SKM-1 (cell line): ENCODE data around the gene COX7A1.
A peak's percentile ranks its signal among the peaks of the same experiment; 100 is the strongest.
"Not testable (repeated sequence)": the region's sequence is repeated elsewhere in the genome, so short reads cannot be mapped to it uniquely, and the experiment has no call there.

Experiments used
- DNase-seq: peaks from one replicate; lab custom pipeline; 2025; ENCODE audit not compliant: unreplicated experiment; lab: John Stamatoyannopoulos, UW

Gene COX7A1

DNA sequence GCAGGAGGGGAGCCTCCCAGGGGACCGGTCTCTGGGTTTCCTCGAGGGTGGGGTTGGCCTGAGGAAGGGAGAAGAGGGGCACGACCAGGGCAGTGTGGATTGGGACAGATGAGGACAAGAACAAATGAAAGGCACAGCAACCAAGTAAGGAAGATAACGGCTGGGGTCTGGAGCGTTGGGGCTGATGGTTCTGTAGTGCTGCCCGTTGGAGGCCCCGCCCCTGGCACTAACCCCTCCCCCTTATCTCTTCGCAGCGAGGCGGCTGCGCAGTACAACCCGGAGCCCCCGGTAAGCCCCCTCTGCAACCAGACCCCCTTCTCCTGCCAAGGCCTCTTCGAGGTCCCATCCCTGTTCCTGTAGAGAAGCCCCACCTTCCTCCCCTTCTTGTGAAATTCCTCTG lies 10.2 kb downstream of the COX7A1 start:
- DNase-seq = no peak

DNA sequence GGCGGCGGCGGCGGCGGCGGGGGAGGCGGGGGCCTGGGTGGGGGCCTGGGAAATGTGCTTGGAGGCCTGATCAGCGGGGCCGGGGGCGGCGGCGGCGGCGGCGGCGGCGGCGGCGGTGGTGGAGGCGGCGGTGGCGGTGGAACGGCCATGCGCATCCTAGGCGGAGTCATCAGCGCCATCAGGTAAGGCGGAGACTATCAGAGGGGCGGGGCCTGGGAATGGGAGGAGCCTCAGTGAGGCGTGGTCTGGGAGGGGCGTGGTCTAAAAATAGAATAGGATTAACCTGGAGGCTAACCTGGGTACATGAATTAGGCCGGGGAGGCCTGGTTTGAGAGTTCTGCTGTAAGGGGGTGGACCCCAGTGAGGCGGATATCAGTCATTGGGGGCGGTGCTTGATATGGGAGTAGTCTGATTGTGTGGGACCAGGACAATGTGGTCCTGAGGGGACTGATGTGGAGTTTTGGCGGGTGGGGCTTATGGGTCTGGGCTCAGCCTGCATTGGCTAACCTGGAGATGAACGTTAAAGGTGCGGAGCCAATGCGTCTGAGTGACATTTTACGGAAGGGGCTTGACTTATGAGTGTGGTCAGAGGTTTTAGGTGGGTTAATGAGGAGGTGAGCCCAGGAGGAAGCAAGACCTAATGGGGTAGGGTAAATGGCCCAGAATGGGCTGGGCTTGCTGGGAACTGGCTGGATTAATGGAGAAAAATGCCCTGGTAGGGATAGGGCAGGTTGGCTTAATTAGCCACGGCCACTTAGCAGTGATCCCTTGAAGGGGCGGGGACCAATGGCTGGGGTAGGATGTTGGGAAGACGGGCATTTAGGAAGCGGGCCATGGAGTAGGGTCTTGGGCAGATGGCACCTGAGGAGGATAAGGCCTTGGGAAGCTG lies 11.0 kb downstream of the COX7A1 start:
- DNase-seq = peak; percentile 69

DNA sequence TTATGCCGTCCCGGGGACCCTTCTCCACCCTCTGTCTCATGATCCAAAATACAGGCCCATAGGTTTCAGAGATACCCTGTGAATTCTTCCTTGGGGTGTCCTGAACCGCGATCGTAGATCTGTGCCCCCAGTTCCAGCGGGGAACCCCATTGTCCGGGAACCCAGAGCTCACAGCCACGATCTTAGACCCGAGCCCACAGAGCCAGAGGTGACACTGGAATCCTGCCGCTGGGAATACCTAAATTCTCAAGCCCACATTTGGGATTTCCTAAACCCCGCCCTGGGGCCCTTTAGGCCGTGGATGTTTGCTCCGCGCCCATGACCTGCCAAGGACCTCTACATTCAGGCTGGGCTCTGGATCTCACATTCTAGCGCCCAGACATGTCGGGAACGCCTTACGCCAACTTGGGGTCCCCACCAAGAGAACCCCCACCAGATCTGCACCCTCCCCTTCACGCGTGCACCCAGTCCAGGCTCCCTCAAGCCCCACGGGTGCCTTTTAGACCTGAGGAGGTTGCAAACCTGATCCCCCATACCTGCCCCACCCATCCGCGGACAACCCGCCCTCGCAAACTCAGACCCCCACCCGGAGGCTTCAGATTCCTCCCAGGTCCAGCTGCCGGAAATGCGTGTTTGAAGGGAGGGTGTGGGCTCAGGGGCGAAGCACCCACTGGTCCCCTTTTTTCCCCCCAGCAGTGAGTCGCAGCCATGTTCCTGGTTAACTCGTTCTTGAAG lies 11.8 kb downstream of the COX7A1 start:
- DNase-seq = no peak

DNA sequence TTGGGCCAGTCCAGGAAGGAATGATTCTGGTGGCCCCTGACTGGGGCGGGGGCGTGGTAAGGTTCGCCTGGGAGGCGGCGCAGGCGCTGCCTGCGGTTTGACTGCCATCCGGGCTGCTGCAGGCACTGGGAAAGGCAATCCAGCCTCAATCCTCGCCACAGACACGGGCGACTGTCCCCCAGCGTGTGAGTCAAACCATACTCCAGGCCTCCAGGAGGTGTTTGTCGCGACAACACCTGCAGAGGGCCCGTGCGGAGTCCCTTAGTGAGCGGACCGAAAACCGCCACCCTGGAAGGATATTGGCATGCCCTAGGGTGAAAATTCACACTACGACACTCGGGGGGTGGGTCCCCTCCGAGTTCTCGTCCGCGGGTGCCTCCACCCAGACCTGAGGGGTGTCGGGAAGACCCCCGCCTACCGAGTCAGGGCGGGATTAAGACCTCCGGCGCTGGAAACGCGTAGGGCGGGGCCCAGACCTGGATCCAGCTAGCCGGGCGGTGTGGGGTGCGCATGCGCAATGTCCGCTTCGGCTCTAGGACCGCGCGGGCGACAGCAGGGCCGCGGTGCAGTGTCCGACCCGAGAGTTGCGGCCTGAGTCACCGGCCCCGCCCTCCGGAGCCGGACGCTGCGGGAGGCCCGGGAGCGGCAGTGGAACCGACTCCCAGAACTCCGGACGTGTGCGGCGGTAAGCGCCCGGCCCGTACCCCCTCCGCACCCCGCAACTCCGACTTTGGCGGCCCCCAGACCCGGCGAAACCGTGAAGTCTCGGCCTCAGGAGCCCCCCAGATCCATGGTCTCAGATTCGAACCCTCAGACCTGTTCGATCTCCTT lies 12.6 kb downstream of the COX7A1 start, which contains the start of gene CAPNS1:
Gene CAPNS1, plus strand, starts transcription at position 594 of the 831 bp plus-strand sequence. CDS start 946 bp downstream, outside the sequence.
- DNase-seq = peak; percentile 82

DNA sequence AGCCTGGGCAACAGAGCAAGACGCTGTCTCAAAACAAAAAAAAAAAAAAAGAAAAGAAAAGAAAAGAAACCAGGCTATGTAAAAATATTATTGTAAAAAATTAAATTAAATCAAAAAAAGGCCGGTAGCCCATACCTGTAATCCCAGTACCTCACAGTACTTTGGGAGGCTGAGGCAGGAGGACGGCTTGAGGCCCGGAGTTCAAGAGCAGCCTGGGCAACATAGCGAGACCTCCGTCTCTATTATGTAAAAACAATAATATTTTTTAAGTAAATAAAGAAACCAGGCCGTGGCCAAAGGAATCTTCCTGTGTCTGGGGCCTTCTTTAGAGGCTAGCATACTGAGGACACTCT lies 13.2 kb downstream of the COX7A1 start:
- no peak for DNase-seq

DNA sequence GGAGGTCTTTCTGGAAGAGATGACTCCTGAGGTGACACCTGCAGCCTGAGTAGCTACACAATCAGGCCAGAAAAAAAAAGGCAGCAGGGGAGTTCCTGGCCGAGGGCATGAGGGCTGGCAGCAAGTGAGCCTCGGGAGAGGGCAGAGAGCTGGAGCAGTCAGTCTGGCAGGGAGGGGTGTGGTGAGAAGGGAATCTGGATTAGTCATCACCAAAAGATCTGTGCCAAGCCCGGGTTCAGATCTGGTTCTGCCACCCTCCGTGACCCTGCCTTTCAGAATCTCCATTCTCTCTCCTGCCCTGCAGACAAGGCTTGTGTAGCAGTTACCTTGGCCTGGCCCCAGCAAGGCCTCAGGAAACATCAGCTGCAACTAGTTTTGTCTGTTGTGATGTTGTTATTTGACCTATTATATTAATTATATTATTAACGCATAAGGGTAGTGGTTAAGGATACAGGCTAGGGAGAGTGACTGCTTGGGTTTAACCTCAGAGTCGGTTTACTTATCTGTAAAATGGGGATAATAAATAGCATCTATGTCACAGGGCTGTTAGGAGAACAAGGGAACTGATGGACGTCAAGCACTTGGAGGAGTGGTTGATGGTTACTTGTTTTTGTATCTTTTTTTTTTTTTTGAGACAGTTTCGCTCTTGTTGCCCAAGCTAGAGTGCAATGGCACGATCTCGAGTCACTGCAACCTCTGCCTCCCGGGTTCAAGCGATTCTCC lies 15.1 kb downstream of the COX7A1 start:
- DNase-seq = no peak

DNA sequence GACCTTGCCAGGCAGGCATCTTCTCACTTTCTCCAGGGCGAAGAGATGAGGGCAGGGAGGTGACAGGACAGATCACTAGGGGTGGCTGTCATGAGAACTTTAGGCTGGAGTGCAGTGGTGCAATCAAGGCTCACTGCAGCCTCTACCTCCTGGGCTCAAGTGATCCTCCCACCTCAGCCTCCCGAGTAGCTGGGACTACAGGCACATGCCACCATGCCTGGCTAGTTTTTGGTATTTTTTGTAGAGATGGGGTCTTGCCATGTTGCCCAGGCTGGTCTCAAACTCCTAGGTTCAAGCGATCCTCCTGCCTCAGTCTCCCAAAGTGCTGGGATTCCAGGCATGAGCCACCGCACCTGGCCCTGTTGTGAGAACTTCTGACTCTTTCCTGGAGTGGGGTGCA lies 17.4 kb downstream of the COX7A1 start:
- DNase-seq = not testable (repeated sequence)

DNA sequence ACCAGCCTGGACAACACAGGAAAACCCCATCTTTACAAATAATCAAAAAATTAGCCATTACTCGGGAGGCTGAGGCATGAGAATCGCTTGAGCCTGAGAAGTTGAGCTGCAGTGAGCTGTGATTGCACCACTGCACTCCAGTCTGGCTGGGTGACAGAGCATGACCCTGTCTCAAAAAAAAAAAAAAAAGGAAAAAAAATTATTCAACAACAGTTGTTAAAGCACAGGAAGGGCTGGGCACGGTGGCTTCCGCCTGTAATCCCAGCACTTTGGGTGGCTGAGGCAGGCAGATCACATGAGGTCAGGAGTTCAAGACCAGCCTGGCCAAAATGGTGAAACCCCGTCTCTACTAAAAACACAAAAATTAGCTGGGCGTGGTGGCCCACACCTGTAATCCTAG lies 21.0 kb downstream of the COX7A1 start:
- not testable (repeated sequence) for DNase-seq

DNA sequence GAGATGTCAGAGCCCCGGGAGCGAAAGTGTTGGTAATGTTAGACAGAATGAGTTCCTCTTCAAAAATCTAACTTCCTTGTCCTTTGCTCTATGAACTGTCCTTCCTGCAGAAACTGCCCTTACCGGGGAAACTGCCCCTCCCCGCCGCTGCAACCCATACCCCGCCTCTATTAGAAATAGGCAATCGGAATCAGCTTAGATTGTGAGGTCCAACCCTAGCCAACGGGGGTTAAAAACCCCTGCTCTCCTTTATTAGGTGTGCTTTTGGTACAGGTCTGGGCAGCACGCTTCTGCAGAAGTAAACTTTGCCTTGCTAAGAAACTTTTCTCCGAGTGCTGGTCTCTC lies 23.9 kb downstream of the COX7A1 start:
- DNase-seq = peak; percentile 76

DNA sequence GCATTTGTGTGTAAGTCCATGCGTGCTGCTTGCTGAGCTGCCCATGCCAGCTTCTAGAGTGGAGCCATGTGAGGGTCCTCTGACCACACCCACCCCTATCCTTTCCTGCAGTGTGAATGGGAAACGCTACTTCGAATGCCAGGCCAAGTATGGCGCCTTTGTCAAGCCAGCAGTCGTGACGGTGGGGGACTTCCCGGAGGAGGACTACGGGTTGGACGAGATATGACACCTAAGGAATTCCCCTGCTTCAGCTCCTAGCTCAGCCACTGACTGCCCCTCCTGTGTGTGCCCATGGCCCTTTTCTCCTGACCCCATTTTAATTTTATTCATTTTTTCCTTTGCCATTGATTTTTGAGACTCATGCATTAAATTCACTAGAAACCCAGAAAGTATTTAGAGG lies 26.7 kb downstream of the COX7A1 start:
- no peak for DNase-seq

DNA sequence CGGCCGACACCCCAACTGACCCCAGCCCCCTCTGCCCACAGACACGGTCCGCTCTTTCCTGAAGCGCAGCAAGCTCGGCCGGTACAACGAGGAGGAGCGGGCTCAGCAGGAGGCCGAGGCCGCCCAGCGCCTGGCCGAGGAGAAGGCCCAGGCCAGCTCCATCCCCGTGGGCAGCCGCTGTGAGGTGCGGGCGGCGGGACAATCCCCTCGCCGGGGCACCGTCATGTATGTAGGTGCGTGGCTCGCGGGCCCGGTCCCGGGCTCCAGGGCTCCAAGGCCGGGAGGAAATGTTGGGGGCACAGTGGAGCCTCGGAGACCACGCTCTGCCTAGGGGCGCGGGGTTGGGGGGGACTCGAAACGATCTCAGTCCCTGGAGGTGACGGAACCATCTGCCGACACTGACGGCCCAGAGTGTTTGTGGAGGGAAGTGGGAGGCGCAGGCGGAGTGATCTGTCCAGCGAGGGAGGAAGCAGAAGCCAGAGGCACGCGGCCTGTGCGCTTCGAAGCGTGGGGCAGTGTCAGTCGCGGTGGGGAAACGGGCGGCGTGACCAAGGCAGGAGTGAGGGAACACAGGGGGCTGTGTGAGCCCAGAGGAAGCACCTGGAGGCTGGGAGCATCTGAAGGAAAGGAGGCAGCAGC lies 30.6 kb downstream of the COX7A1 start:
- no peak for DNase-seq

DNA sequence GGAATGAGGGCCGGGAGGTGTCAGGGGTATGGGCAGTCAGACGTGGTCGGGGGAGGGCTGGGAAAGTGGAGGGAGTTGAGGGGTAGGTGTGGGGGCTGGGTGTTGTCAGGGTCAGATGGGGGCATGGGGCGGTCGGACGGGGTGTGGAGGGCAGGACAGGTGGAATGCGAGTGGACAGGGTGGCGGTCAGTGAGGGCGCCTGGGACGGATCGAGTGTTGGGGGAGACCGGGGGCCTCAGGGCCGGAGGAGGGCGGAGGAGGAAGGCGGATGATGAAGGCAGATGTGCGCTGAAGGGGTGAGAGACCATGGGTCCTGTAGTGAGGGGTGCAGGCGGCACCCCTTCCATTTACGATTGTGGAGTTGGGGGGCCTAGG lies 31.3 kb downstream of the COX7A1 start:
- no peak for DNase-seq

DNA sequence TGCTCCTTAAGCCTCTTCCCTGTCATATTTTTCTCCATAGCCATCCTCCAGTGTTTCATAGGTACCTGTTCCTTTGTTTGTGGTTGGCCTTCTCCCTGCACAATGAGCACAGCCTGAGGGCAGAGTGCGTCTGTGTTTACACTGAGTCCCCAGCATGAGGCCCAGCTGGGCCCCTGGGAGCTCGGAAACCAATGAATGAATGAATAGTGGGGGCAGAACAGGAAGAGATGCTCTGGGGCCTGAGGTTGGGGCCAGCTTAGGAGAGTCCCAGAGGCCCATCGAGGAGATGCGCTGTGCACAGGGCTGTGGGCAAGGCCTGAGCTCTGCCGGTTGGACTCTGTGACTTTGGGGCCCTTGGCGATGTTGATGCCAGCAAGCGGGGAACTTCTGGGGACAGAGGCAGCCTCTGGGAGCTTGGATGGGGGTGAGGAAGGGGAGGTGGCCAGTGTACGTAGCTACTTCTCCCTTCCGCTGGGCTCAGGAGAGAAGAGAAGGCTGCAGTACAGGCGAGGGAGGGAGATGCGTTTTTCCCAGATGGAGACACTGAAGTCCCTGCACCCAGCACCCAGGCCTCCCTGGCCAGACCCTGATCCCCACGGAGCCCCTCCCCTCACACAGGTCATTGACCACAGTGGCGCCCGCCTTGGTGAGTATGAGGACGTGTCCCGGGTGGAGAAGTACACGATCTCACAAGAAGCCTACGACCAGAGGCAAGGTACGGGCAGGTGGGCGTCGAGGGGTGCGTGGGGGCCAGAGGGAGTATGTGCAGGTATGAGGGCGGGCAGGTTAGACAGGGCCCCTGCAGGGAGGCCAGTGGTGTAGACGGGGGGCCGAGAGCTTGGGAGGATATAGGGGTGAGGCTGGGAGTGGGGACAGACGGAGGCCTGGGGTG lies 31.9 kb downstream of the COX7A1 start:
- no peak for DNase-seq

DNA sequence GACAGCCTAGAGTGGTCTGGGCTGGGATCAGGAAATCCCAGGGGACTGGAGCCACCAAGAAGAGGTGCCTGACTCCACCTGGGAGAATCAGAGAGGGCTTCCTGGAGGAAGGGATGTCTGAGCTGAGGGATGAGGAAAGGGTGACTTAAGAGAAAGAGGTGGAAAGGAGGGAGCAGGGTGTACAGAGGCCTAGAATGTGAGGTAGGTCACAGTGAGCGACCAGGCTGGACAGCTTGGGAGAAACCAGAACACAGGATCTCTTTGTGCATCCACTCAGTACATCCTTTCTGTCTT lies 36.0 kb downstream of the COX7A1 start:
- no peak for DNase-seq

DNA sequence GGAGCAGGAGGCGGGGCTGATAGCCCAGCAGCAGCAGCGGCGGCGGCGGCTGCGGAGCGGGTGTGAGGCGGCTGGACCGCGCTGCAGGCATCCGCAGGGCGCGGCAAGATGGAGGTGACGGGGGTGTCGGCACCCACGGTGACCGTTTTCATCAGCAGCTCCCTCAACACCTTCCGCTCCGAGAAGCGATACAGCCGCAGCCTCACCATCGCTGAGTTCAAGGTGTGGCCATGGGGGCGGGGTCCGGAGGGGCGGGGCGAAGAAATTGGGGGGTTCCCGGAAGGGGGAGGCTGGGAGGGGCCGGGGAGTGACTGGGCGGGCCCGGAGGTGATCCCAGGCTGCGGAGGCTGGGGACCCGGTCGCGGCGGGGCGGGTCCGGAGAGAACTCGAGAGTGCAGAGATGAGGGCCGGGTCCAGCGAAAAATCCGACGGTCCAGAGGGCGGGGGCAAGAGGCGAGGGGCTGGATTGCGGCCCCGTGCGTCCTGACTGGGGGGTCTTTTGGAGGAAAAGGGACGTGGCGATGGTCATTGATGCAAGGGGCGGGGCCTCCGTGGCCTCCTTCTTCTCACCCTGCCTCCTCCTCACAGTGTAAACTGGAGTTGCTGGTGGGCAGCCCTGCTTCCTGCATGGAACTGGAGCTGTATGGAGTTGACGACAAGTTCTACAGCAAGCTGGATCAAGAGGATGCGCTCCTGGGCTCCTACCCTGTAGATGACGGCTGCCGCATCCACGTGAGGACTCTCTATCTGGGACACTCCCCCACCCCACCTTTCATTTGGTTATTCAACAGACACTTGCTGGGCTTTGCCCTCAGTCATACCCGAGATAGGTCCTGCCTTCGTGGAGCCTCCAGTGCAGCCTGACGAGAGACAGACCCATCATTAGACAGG lies 36.5 kb downstream of the COX7A1 start, which contains the start of gene TBCB:
Gene TBCB, plus strand, starts transcription at position 16 of the 891 bp plus-strand sequence. Its CDS starts 93 bp downstream, at position 109.
- DNase-seq = peak; percentile 56

DNA sequence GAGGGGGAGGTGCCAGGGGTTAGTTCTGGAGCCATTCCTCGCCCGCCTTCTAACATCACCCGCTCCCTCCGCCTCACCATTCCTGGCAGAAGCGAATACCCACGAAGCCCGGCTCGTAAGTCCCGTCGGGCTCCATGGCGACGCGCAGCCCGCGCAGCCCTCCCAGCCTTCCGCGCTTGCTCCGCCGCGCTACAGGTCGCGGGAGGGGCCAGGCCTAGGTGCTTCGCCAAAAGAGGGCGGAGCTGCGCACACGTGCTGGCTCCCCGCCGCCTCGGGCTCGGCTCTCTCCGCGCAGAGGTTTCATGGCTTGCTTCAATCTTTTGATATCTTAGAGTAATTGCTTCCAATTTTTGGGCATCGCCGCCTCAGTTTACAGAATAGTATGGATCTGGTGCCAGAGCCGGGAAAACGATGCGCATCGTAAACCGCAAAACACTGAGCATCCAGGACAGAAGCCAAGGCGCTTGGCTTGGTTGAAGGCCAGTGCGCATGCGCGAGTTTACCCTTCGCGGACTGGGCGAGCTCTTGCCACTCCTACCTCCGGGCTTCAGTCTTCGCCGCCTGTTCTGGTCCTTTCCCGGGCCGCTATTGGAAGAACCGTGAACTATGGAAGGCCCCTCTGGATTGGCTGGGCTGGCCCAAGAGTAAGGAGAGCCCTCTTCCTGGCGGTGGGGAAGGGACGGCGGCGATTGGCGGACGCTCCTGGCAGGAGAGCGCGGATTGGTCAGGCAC lies 37.4 kb downstream of the COX7A1 start, which contains the start of gene POLR2I:
Gene POLR2I, minus strand, starts transcription at position 155 of the 732 bp plus-strand sequence. Its CDS starts 19 bp downstream, at position 136.
- DNase-seq = peak; percentile 96

DNA sequence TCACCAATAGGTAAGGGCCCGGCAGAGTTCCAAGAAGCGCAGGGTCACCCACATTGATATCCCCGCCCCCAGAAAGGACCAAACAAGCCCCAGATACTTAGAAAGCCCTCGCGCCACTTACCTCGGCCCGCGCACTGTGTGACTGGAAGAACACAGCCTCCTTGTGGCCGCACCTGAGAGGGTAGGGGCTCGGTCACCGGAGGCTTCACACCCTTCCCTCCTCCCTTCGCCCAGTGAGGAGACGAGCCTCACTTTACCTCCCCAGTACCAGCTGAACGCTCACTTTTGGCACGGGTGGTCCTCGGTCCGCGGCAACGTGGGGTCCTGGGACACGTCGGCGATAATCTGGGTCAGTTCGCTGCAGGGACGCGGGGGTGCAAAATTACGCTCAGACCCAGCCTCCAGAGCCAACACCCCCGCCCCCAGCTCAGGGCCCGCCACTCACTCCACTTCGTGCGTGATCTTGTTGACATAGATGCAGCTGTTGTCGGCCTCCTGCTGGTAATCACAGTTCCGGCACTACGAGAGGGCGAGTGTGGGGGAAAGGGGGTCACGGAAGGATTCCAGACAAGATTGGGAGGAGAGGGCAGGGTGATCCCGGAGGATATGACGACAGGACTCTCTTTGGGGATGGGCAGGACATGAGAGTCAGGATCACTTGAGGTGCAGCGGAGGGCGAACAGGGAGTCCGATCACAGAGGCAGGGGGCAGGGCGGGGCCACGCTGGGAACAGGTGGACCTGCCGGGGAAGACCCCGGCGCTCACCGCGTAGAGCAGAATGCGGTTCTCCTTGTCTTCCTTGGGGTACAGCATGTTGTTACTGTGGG lies 38.1 kb downstream of the COX7A1 start:
- DNase-seq = no peak
